Keratinocyte (primary cell): ENCODE measurements around the gene HOOK2. TPM values are rescaled to one million over a fixed set of nuclear protein-coding genes. Genes with fewer than 3 reads are reported as not detected.

Source experiments
- DNase-seq: peaks from one replicate; pipeline ENCODE4 v3.0.0-alpha.2; 2011; ENCODE audit warnings: low read depth, missing footprints, low spot score
- FAIRE-seq: peaks from 2 replicates; lab custom pipeline; 2011; peaks lifted over from hg19 to GRCh38; lab: Jason Lieb, UNC
- H2AFZ ChIP-seq: 2 replicates; pipeline ENCODE4 v1.6.0; 2012; ENCODE audit warnings: low read length, control low read depth, inconsistent platforms; ENCODE audit not compliant: control insufficient read depth
- H3K27ac ChIP-seq: 2 replicates; pipeline ENCODE4 v1.5.1; 2011; ENCODE audit warnings: low read length; ENCODE audit not compliant: control insufficient read depth, insufficient read depth
- H3K27me3 ChIP-seq: 3 replicates; pipeline ENCODE4 v1.6.0; 2011; ENCODE audit warnings: low read length; ENCODE audit not compliant: control insufficient read depth, insufficient read depth; ENCODE audit errors: extremely low read depth
- H3K36me3 ChIP-seq, 2 experiments: 2 replicates in 1 of 2; 3 replicates in 1 of 2; pipeline ENCODE4 v1.5.1; 2011; ENCODE audit warnings: low read length in 2 of 2, mild to moderate bottlenecking in 1 of 2; ENCODE audit not compliant: control insufficient read depth in 2 of 2, insufficient read depth in 2 of 2; ENCODE audit errors: extremely low read depth in 1 of 2
- H3K4me1 ChIP-seq: 3 replicates; pipeline ENCODE4 v1.5.1; 2011; ENCODE audit warnings: low read length; ENCODE audit not compliant: control insufficient read depth, insufficient read depth; ENCODE audit errors: extremely low read depth
- H3K4me2 ChIP-seq: 3 replicates; pipeline ENCODE4 v1.6.0; 2011; ENCODE audit warnings: low read depth, low read length; ENCODE audit not compliant: control insufficient read depth, insufficient read depth; ENCODE audit errors: extremely low read depth
- H3K4me3 ChIP-seq, 3 experiments: fragments of 200-600 bp in 1 of 3; sonication (generic) in 1 of 3; 2 replicates in 2 of 3; 3 replicates in 1 of 3; pipeline ENCODE4 v1.5.1; 2011 to 2016; ENCODE audit warnings: low read length in 3 of 3, mild to moderate bottlenecking in 3 of 3, control low read depth in 2 of 3, inconsistent platforms in 1 of 3, low read depth in 1 of 3, mixed read lengths in 1 of 3, mixed run types in 1 of 3, moderate library complexity in 1 of 3; ENCODE audit not compliant: control insufficient read depth in 2 of 3, insufficient read depth in 2 of 3; ENCODE audit errors: extremely low read depth in 1 of 3
- H3K79me2 ChIP-seq: 2 replicates; pipeline ENCODE4 v1.6.0; 2012; ENCODE audit warnings: low read length; ENCODE audit not compliant: control insufficient read depth, insufficient read depth
- H3K9ac ChIP-seq: 3 replicates; pipeline ENCODE4 v1.6.0; 2011; ENCODE audit warnings: low read length; ENCODE audit not compliant: control insufficient read depth, insufficient read depth; ENCODE audit errors: extremely low read depth
- H3K9me1 ChIP-seq: 3 replicates; pipeline ENCODE4 v1.6.0; 2011; ENCODE audit warnings: low read length; ENCODE audit not compliant: control insufficient read depth, insufficient read depth; ENCODE audit errors: extremely low read depth
- H3K9me3 ChIP-seq: 2 replicates; pipeline ENCODE4 v1.5.1; 2012; ENCODE audit warnings: low read depth, low read length; ENCODE audit not compliant: control insufficient read depth
- H4K20me1 ChIP-seq: 3 replicates; pipeline ENCODE4 v1.6.0; 2011; ENCODE audit warnings: low read length; ENCODE audit not compliant: control insufficient read depth, insufficient read depth; ENCODE audit errors: extremely low read depth
- EZH2 ChIP-seq: IDR thresholded peaks from one replicate; pipeline ENCODE4 v1.6.1; 2012; ENCODE audit warnings: inconsistent platforms, mild to moderate bottlenecking, low read length, moderate library complexity
- dilution Hi-C: fragments of 300-500 bp; cut with MboI; formaldehyde crosslinking; loops from one replicate; pipeline ENCODE4 v1.7.0; 2020; ENCODE audit warnings: low sequenced_read_pairs; ENCODE audit not compliant: extremely low pct_ligation_motif_present
- polyA plus RNA-seq, 5 experiments: library from polyadenylated mRNA; depleted of rRNA in 3 of 5; stranded (reverse) in 3 of 5; stranded (forward) in 1 of 5; unstranded in 1 of 5; fragments of >200 nt; gene quantifications; 1 replicate in 1 of 5; 2 replicates in 3 of 5; 3 replicates in 1 of 5; pipeline versions ENCODE4 v1.2.1 to v1.2.3, GENCODE V29; 2011 to 2012; ENCODE audit warnings: missing spikeins in 2 of 5, low read depth in 1 of 5, low replicate concordance in 1 of 5
- TF ChIP-seq, protein P1 (sequence below), 3 experiments: IDR thresholded peaks in 1 of 3; conservative IDR thresholded peaks in 1 of 3; optimal IDR thresholded peaks in 1 of 3; 2 replicates in 2 of 3; 3 replicates in 1 of 3; pipeline versions ENCODE3 to v1.5.1; 2011; ENCODE audit warnings: low read length in 3 of 3, mild to moderate bottlenecking in 3 of 3, moderate library complexity in 2 of 3, control low read depth in 1 of 3, inconsistent platforms in 1 of 3; ENCODE audit not compliant: insufficient read depth in 2 of 3; ENCODE audit errors: extremely low read depth in 1 of 3

Gene HOOK2
- polyA plus RNA-seq, 1 donor (not counting 4 experiments of a cell fraction or from before 2014, with no cell fraction given): 21.9 TPM

DNA sequence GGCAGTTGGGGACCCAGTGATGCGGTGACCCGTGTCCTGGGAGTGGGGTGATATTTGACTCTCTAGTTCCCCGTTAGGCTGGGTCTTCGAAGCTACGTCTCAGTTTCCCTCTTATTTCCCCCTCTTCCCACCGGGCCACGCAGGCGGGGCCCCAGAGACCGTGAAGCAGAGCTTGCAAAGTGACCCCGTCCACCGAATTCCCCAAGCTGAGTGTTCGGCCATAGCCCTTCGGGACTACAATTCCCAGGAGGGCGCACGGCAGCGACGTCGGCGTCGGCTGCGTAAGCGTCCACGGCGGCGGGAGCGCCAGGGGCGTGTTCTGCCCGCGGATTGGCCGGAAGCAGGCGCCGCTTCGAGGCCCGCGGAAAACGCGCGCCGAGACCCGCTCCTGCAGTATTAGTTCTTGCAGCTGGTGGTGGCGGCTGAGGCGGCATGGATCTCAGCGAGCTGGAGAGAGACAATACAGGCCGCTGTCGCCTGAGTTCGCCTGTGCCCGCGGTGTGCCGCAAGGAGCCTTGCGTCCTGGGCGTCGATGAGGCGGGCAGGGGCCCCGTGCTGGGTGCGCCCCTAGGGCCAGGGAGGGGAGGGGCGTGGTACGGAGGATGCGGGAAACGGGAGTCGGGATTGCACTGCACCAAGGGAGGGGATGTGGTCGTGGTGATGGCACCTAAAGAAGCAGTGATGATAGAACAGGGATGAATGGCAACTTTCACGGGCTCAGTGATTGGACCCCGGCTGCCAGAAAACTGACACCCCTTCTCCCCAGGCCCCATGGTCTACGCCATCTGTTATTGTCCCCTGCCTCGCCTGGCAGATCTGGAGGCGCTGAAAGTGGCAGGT, 31.1 kb upstream of the HOOK2 start, which contains the start of gene RNASEH2A:
RNASEH2A (plus strand) TSS at position 343 of the 840 bp plus-strand sequence; CDS start at position 433, 90 bp downstream.
- H3K9me3 ChIP-seq: no peaks in the 10 kb centered on the region
- H2AFZ ChIP-seq: peak within 1 kb of the TSS; percentile 98
- peak within 1 kb of the TSS; percentile 98 for H3K4me2 ChIP-seq
- H3K79me2 ChIP-seq: peaks cover 8% of the 10 kb centered on the region
- FAIRE-seq (peak; percentile 36), DNase-seq (no peak)
- dilution Hi-C loops: no loop called here
- peak within 1 kb of the TSS; percentile 81 to 90 (median 87) for H3K4me3 ChIP-seq
- peak within 1 kb of the TSS; percentile 81 for H3K9ac ChIP-seq
- H3K9me1 ChIP-seq: no peaks in the 10 kb centered on the region
- peak within 1 kb of the TSS; percentile 48 for H3K27ac ChIP-seq
- H4K20me1 ChIP-seq: no peaks in the 10 kb centered on the region
- H3K4me1 ChIP-seq: peaks cover 21% of the 10 kb centered on the region
- no peaks in the 10 kb centered on the region for H3K27me3 ChIP-seq
- H3K36me3 ChIP-seq: peaks cover 0 to 3% of the 10 kb centered on the region in 2 experiments
- TF ChIP-seq EZH2: no peak
- TF ChIP-seq, protein P1, sequence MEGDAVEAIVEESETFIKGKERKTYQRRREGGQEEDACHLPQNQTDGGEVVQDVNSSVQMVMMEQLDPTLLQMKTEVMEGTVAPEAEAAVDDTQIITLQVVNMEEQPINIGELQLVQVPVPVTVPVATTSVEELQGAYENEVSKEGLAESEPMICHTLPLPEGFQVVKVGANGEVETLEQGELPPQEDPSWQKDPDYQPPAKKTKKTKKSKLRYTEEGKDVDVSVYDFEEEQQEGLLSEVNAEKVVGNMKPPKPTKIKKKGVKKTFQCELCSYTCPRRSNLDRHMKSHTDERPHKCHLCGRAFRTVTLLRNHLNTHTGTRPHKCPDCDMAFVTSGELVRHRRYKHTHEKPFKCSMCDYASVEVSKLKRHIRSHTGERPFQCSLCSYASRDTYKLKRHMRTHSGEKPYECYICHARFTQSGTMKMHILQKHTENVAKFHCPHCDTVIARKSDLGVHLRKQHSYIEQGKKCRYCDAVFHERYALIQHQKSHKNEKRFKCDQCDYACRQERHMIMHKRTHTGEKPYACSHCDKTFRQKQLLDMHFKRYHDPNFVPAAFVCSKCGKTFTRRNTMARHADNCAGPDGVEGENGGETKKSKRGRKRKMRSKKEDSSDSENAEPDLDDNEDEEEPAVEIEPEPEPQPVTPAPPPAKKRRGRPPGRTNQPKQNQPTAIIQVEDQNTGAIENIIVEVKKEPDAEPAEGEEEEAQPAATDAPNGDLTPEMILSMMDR (optimal IDR thresholded peaks at IDR 0.05 in 1 of 3, IDR thresholded peaks at IDR 0.05 in 1 of 3, conservative IDR thresholded peaks at IDR 0.05 in 1 of 3; ENCODE audit: extremely low read depth in 1 of 3, insufficient read depth in 2 of 3, low read length in 3 of 3): peak in 1 of 3 experiments; percentile 2

DNA sequence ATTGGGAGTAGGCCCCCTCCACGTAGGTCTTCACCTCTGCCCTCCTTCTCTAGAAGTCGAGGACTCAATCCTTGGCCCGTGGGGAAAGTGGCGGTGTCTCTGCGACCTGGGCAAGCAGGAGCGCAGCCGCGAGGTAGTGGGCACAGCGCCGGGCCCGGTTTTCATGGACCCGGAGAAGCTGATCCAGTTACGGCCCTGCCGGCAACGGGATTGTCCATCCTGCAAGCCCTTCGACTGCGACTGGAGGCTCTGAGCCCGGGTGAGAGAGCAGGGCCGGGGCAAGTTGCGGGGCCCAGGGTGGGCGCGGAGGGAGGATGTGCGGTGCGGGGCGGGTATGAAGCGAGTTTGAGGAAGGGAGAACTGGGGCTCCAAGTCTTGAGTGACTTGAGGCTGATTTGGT, 28.7 kb upstream of the HOOK2 start:
- FAIRE-seq: no peak
- H3K27me3 ChIP-seq: no peaks in the 10 kb centered on the region
- peaks cover 32% of the 10 kb centered on the region for H3K4me1 ChIP-seq
- H3K4me3 ChIP-seq: no peak overlapping the region
- peaks cover 19% of the 10 kb centered on the region for H3K79me2 ChIP-seq
- no peak overlapping the region for H3K9ac ChIP-seq
- peaks cover 2 to 9% of the 10 kb centered on the region in 2 experiments for H3K36me3 ChIP-seq
- no peak for DNase-seq
- no peak overlapping the region for H3K4me2 ChIP-seq
- dilution Hi-C loops: no loop called here
- H3K27ac ChIP-seq: no peak overlapping the region
- H2AFZ ChIP-seq: no peak overlapping the region
- H4K20me1 ChIP-seq: no peaks in the 10 kb centered on the region
- no peaks in the 10 kb centered on the region for H3K9me3 ChIP-seq
- no peaks in the 10 kb centered on the region for H3K9me1 ChIP-seq
- TF ChIP-seq, protein P1 (optimal IDR thresholded peaks at IDR 0.05 in 1 of 3, IDR thresholded peaks at IDR 0.05 in 1 of 3, conservative IDR thresholded peaks at IDR 0.05 in 1 of 3; ENCODE audit: extremely low read depth in 1 of 3, insufficient read depth in 2 of 3, low read length in 3 of 3): no peak
- TF ChIP-seq EZH2: no peak
